Limb (tissue), 2 donors: ENCODE results near the gene BCL11B.

Experiments used
- DNase-seq, 2 donors: peaks; one replicate each; pipeline ENCODE4 v3.0.0-alpha.2; 2016; ENCODE audit errors: extremely low spot score in 2 of 2

Gene BCL11B

GRCh38 chr14:99122521-99123125 is 149.4 kb downstream of the BCL11B start:
- DNase-seq: no peak

GRCh38 chr14:99121319-99121875 is 150.6 kb downstream of the BCL11B start:
- DNase-seq: no peak

GRCh38 chr14:99120526-99121318 is 151.3 kb downstream of the BCL11B start:
- no peak for DNase-seq

GRCh38 chr14:99119554-99120525 is 152.2 kb downstream of the BCL11B start:
- DNase-seq: no peak
